SIG-M5 treated with dmso at 0.1 percent for 504 hours (cell line): ENCODE data around the gene COL8A2.
A peak's percentile ranks its signal among the peaks of the same experiment; 100 is the strongest.

Experiments used
- DNase-seq: peaks from one replicate; lab custom pipeline; 2025; ENCODE audit not compliant: unreplicated experiment; lab: John Stamatoyannopoulos, UW

The COL8A2 gene

DNA sequence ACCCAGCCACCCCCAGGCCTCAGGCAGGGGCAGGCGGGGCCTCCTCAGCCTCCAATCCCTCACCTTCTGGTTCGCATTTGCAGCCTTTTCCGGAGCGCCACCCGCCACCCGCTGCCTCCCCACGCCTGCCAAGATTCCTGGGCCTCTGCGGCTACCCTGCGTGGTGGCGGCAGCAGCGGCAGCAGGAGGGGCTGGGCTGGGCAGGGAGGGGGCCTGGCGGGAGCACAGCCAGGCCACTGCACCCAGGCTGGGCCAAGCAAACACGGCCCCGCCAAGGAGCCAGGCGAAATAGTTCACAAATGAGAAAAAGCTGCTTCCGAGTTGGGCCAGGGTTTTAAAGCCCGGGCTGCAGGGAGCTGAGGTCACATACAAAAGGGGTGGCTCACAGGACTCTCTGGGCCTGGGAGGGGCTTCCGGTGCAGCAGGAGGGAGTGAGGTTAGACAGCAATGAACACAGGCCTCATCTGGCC is 9.8 kb downstream of the COL8A2 start:
- no peak for DNase-seq

DNA sequence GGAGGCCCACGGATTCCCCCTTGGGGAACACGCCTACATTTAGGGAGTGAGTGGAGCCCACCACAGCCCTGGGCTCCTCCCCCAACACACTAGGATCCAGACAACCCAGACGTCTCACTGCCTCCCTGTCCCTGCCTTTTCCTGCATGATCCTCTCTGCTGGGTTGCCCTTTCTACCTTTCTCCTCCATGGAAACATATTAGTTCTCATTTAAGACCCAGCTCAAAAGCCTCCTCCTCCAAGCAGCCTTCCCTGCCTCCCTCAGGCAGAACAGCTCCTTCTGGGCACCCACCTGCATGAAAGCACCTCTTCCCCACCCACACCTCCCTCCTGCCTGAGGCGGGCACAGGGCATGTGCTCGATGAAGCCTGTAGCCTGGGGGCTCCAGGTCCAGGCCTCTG is 10.7 kb downstream of the COL8A2 start:
- DNase-seq = no peak

DNA sequence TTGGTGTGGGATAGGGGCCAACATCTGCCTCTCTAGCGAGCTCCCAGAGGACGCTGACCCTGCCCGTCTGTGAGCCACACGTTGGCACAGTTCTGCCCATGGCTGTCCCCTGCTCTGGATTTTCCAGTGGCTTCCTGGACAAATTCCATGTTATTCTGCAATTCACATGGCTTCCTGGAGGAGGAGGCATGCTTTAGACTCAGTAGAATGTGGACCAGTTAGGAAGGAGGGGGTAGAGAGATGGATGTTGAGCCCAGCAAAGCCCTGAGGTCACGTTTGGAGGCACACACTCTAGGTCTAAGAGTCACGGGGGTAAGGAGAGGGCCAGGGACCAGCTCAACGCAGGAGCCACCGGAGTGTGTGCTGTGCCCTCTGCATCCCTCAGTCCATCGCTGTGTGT is 12.2 kb downstream of the COL8A2 start:
- DNase-seq = no peak

DNA sequence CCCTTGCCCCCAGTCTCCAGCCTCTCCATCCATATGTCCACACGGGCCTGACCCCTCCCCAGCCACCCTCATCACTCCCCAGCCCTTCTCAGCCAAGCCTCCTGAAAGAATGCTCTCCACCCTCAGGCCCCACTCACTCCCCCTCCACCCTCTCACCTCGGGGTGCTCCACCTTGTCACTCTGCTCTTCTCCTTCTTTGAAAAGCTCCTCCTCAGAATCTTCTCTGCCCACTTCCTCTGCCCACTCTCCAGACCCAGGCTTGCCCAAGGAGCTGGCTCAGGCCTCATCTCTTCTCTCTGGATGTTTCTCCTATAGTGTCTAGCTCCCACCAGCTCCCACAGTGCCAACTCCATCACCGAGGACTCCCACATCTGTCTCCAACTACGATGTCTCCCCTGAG is 13.9 kb downstream of the COL8A2 start:
- DNase-seq = no peak

DNA sequence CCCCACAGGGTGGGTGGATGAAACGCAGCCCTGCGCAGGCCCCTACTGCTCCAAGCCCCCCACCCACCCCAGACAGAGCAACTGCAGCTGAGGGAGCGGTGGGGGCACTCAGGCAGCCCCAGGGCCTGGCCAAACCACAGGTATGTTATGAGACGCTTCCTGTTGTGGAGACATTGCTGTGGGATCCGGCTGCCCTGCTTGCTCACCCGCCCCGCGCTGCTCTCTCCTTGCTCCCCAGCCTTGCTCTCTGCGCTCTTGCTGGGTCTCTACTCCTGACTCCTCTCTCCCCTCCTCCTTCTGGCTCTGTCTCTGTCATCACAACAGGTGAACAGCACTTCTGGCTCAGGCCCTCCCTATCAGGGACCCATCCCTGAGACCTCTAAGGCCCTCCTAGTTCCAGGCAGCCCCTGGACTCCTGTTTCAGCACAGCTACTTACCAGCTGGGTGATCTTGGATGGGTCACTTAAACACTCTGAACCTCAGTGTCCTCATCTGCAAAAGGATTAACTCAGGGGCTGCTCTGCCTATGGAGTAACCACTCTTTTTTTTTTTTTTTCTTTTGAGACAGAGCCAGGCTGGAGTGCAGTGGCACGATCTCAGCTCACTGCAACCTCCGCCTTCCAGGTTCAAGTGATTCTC is 15.9 kb downstream of the COL8A2 start:
- no peak for DNase-seq

DNA sequence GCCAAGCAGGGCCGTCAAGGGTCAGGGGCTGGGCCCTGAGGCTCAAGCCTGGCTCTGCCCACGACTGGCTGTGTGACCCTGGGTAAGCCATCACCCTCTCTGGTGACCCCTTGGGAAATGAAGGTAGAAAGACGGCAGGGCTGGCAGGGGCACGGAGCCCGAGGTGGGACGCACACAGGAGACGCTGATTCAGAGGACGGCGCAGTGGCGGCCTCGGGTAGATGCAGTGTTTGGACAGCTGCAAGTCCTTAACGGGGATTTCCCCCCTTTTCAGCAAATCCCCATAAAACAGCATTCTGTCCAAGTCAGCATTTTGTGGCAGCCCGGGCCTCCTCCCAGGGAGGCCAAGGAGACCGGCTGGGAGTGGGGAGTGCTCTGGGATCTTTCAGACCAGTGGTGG is 16.7 kb downstream of the COL8A2 start:
- DNase-seq = no peak

DNA sequence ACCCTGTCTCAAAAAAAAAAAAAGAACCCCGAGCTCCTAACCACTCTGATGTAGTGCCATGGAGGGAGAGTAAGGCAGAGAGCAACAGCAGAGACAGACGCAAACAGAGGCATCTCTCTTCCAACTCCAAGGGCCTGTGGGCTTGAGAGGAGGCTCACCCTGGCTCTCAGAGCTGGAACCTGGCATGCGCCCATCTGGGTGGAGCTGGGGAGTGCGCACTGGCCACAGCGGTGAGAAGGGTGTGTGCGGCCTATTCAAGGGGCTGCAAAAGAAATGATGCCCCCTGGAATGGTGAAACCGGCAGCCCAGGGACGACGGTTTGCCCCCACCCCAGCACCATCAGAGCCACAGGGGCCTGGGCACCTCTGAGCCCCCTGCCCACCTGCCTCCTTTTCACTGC is 17.6 kb downstream of the COL8A2 start:
- DNase-seq = no peak

DNA sequence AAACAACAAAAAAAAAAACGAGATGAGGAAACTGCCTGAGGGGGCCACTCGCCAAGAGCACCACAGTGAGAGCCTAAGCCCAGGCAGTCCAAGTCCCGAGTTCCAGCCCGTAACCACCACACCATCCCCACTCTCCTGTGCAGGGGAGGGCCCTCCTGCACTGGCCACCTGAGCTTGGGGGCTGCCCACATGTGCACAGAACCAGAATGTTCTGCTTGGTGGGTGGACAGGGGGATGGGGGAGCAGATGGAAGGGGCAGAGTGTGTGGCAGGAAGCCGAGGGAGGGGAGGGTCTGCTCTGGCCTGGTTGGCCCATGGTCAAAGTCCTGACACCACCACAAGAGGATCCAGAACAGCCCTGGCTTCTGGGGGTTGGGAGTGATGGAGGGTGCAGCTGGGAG is 18.8 kb downstream of the COL8A2 start:
- DNase-seq = no peak

DNA sequence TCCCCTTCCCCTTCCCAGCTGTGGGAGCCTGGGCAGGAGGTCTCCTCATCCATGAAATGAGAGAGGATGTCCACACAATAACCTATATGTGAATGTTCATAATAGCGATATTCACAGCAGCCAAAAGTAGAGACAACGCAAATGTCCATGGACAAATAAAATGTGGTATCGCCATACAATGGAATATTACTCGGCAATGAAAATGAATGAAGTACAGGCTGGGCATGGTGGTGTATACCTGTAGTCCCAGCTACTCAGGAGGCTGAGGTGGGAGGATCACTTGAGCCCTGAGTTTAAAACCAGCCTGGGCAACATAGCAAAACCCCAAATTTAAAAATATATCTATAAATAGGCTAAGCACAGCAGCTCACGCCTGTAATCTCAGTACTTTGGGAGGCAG is 23.5 kb downstream of the COL8A2 start:
- no peak for DNase-seq

DNA sequence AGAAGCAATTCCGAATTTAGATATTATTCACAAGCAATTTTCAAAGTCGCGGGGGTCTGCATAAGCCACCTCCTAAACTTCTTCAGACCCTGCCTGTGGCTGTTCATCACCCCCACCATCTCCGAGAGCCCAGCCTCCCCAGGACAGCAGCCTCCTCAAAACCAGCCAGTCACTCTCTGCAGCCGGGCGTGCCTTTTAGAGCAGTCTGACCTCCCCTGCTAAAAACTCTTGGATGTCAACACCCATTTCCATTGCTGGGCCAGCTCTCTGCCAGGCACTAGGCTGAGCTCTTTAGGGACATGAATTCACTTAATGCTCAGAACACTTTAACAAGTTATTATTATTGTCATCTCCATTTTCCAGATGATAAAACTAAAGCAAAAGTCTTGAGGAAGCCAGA is 24.6 kb downstream of the COL8A2 start:
- no peak for DNase-seq

DNA sequence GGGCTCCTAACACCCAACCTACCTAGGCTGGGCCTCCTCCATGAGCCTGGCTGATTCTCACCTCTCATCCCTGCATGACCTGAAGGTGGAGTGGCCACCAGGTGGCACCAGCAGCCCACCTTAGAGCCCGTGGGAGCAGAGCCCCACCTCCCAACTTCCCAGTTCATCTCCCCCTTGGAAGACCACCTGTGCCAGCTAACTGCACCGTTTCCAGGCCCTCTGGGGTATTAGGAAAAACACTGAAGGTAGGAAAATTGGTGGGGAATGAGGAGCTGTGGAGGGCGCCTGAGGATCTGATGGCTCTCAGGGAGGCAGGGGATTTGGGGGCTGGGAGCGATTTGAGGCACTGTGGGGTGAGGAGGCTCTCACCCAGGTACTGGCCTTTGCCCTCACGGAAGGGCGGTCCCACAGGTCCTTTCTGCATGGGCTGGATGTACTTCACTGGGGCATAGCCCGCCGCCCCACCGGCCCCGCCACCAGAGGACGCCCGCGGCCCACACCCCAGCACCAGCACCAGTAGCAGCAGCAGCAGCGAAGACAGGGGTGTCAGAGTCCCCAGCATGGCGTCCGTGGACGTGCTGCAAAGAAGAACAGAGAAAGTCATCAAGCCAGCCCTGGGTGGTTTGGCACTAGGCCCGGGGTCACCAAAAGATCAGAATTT is 25.2 kb downstream of the COL8A2 start:
- peak; percentile 50 for DNase-seq

DNA sequence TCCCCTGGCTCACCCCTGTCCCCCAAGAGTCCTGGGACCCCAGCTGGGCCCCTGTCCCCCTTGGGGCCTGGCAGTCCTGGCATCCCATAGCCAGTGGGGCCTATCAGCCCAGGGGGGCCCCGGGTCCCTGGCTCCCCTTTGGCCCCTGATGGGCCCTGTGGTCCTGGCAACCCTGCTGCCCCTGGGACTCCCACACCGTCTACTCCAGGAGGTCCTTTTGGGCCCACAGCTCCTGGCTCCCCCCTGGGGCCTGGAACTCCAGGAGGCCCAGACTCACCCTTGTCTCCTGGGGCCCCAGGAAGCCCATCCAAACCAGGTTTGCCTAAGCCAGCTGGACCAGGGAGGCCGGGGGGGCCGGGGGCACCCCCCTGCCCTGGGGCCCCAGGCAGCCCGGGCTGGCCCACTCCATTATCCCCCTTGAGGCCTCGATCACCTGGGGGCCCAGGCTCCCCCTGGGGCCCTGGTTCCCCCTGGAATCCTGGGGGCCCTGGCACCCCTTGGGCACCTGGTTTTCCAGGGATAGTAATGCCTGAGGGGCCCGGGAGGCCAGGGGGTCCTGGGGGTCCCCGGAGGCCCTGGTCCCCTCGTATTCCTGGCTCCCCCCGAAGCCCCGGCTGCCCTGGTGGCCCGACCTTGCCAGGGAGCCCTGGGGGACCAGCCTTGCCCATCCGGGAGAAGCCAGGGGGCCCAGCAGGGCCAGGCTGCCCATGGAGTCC is 26.2 kb downstream of the COL8A2 start:
- DNase-seq = no peak

DNA sequence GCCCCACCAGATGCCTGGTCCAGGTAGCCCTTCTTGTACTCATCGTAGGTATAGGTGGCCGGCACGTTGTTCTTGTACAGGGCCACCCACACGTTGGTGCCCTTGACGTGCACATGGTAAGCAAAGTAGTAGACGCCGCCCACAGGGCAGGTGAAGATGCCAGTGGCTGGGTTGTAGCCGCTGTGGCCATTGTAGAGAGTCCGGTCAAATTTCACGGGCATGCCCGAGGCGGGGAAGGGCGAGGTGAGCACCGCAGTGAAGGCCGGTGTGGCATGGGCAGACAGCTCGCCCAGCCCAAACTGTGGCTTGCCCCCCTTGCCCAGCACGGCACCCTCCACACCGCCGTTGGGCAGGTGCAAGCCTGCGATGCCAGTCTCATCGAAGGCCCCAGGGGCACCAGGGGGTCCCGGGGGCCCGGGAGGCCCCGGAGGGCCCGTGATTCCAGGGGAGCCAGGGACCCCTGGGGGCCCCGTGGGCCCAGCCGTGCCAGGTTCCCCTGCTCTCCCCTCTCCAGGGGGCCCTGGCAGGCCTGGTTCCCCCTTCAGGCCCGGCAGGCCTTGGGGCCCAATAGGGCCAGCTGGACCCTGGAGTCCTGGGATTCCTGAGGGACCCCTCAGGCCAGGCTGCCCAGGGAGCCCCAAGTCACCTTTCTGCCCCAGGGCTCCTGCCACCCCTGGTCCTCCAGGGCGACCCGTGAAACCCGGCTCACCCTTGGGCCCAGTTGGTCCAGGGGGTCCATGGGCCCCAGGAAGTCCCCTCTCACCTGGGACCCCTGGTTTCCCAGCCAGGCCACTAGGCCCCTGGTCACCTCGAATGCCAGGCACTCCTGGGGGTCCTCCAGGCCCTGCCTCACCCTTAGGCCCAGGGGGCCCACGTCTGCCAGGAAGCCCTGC is 27.1 kb downstream of the COL8A2 start:
- DNase-seq = no peak

DNA sequence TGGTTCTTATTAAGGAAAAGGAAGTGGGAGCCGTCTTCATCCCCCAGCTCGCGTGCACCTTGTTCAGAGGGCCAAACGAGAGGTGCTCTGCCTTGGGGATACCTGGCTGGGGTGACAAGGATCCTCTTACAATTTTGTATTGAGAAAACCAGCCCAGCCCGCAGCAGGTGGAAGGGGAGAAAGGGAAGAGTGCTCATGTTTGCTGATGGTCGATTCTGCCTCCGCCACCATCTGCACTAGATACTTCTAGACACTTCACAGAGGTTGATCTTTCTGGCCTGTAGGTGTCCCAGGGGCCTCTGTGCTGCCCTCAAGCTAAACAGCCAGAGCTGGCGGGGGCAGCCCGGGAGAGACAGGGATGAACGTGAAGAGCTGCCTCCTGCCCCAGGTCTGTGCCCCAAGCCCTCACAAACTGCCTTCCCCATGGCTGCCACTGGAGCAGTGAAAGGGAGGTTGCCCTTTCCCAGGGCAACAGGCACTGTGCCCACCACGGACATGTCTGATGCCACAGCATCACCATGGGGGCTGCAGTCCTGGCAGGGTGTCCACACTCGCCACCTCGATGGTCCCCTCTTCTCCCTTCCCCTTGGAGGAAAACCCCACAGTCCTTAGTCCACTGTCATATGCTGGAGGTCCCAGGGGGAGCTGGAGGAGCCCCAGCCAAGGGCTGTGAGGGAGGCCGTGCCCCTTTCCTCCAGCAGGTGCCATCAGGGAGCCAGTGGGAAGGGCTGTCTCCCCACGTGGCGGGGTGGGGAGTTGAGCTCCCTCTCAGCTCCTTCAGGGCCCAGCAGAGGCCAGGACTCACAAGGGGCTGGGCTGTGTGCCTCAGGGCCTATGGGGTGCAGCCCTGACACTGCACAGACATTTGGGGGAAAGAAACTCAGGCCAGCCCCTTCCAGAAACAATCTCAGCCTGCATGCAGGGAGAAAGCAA is 28.3 kb downstream of the COL8A2 start:
- DNase-seq = no peak

DNA sequence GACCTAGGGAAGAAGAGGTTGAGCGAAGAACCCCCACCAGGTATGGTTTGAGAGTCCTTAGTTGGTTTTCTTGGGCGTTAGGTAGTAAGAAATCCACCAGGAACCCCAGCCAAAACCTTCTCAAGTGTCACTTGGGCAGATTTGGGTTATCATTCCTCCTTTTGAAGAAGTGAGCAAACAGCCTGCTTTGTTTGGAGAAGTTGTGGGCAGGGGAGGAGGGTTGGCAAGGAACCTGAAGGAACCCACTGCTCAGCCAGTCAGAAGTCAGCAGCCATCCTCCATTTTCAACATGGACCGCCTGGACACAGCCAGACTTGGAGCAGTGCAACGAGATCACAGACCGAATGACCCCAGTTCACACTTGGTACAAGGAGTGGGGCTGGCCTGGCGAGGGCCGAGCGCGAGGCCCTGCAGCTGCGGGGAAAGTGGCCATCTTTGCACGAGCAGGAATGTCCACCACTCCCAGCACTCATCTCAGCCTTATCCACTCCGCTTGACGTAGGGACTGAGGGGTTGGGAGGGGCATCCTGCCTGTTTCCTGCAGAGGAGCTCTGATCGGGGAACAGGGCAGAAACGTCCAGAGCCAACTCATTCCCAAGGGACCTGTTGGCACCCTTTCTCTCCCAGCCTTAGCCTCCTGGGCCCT is 29.1 kb downstream of the COL8A2 start:
- peak; percentile 47 for DNase-seq

DNA sequence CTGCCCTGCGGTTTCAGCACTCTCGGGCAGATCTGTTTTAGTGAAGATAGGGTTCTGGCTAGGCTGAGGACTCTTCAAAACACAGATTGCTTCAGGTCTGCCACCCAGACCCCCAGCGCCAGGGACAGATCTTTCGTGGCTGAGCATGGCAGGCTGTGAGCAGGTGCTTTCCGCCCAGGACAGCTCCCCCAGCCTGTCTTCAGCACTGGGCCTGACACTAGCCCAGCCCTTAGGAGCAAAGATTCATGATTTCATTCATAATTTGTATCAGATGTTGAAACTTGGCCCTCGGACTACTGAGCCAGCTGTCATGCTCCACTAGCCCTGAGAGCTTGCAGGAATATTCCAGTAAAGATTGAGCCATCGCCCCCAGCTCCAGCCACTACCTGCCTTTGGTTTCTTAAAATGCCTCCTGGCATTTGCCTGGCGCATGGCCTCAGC is 30.4 kb downstream of the COL8A2 start:
- DNase-seq = no peak

DNA sequence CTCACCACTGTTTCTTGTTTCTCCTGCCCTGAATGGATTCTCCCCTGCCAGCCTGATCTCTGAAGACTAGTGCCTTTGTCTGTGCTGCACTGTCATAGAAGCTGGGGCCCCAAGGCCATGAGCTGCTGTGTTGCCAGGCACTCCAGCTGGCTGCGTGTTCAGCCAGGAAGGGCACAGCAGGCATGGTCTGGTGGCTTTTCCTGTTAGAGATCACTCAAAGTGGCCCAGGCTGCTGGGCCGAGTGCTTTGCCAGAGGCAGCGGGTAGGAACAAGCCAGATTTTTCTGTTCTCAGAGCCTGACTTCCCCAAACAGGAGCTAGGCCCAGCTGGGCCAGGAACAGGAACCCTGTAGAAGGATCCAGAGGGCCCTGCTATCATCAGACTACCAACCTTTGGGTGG is 31.1 kb downstream of the COL8A2 start:
- no peak for DNase-seq

DNA sequence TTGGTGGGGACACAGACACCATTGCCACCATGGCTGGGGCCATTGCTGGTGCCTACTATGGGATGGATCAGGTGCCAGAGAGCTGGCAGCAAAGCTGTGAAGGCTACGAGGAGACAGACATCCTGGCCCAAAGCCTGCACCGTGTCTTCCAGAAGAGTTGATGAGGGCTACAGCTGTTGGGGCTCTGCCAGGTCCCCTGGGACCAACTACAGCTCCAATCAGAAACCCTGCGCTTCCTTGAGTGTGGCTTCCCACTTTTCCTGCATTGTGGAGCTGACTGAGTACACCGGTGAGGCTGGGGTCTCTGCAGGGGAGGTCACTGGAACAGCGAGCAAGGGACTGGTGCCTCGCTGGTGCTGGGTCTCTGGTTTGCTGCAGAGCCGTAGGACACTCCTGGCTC is 31.8 kb downstream of the COL8A2 start:
- DNase-seq = no peak

DNA sequence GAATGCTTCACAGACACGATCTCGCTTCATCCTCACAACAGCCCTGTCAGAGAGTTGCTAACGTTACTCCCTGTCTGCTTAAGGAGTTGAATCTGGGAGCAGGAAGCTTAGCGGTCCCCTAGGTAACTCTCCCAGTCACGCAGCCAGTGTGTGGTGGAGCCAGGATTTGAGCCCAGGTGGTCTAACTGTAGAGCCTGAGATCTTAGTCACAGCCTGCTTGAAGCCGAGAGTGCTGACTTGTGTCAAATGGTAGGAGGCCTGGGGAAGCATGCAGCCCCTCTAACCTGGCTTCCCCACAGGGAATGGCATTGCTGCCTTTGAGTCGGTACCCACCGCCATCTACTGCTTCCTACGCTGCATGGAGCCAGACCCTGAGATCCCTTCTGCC is 32.2 kb downstream of the COL8A2 start:
- no peak for DNase-seq
